Measurements from ENCODE around the gene TFEB.

The TFEB gene

GRCh38 chr6:41735427-41736185 is at the start of gene TFEB (continued):
- TF ChIP-seq ZNF76 (tag by site-specific recombination; IDR thresholded peaks at IDR 0.05; ENCODE audit: borderline replicate concordance, low read depth) (peak; percentile 98), MYNN (tag by site-specific recombination; IDR thresholded peaks at IDR 0.05; ENCODE audit: borderline replicate concordance) (peak; percentile 52; the same call in 1 of the 2 replicates), ZBTB17 (tag by site-specific recombination; IDR thresholded peaks at IDR 0.05) (peak; percentile 67), ZIC2 (tag by site-specific recombination; IDR thresholded peaks at IDR 0.05) (no peak), ZNF791 (tag by site-specific recombination; IDR thresholded peaks at IDR 0.05) (no peak), CTCF (tag by site-specific recombination; IDR thresholded peaks at IDR 0.05) (peak; percentile 88), ZNF239 (tag by site-specific recombination; IDR thresholded peaks at IDR 0.05) (no peak), ZNF223 (tag by site-specific recombination; IDR thresholded peaks at IDR 0.05) (no peak), KLF17 (tag by site-specific recombination; IDR thresholded peaks at IDR 0.05) (0 out of 2 replicates have a peak, but pooled peaks have one; percentile 22), ZNF529 (tag by site-specific recombination; IDR thresholded peaks at IDR 0.05; ENCODE audit: insufficient replicate concordance) (no peak), ZNF132 (tag by site-specific recombination; IDR thresholded peaks at IDR 0.05; ENCODE audit: borderline replicate concordance) (no peak), ZNF114 (tag by site-specific recombination; IDR thresholded peaks at IDR 0.05) (no peak), ZNF560 (tag by site-specific recombination; IDR thresholded peaks at IDR 0.05; ENCODE audit: borderline replicate concordance) (no peak), SCRT1 (tag by site-specific recombination; IDR thresholded peaks at IDR 0.05; ENCODE audit: borderline replicate concordance) (no peak), ZNF658 (tag by site-specific recombination; IDR thresholded peaks at IDR 0.05) (no peak), IKZF3 (tag by site-specific recombination; IDR thresholded peaks at IDR 0.05) (no peak), ZNF639 (tag by site-specific recombination; IDR thresholded peaks at IDR 0.05) (0 out of 2 replicates have a peak, but pooled peaks have one; percentile 30), ZFP69B (tag by site-specific recombination; IDR thresholded peaks at IDR 0.05) (no peak), ZNF221 (tag by site-specific recombination; IDR thresholded peaks at IDR 0.05; ENCODE audit: borderline replicate concordance) (no peak), ZNF394 (tag by site-specific recombination; IDR thresholded peaks at IDR 0.05; ENCODE audit: borderline replicate concordance) (peak; percentile 38; the same call in 1 of the 2 replicates), WT1 (tag by site-specific recombination; IDR thresholded peaks at IDR 0.05) (no peak), HOXC10 (CRISPR knock-in tag; IDR thresholded peaks at IDR 0.05) (0 out of 2 replicates have a peak, but pooled peaks have one; percentile 69), HOXA7 (CRISPR knock-in tag; IDR thresholded peaks at IDR 0.05; ENCODE audit: borderline replicate concordance) (no peak), ZNF530 (tag by site-specific recombination; IDR thresholded peaks at IDR 0.05; ENCODE audit: low read depth) (no peak), ZNF274 (IDR thresholded peaks at IDR 0.05; ENCODE audit: low read length) (no peak), ZNF274 (tag by site-specific recombination; IDR thresholded peaks at IDR 0.05; ENCODE audit: borderline replicate concordance) (no peak), YY1 (tag by site-specific recombination; IDR thresholded peaks at IDR 0.05) (peak; percentile 13; the same call in 1 of the 2 replicates), ZNF571 (tag by site-specific recombination; IDR thresholded peaks at IDR 0.05) (no peak), ZNF214 (tag by site-specific recombination; IDR thresholded peaks at IDR 0.05; ENCODE audit: borderline replicate concordance) (no peak), ZNF623 (tag by site-specific recombination; IDR thresholded peaks at IDR 0.05) (no peak), KLF10 (tag by site-specific recombination; IDR thresholded peaks at IDR 0.05) (no peak), ZSCAN30 (tag by site-specific recombination; IDR thresholded peaks at IDR 0.05) (peak; percentile 77; the same call in 1 of the 2 replicates), ZNF248 (tag by site-specific recombination; IDR thresholded peaks at IDR 0.05) (no peak), ZFP37 (tag by site-specific recombination; IDR thresholded peaks at IDR 0.05) (no peak), ZNF157 (tag by site-specific recombination; IDR thresholded peaks at IDR 0.05) (no peak), ZNF664 (tag by site-specific recombination; IDR thresholded peaks at IDR 0.05) (no peak), TCF7L2 (IDR thresholded peaks at IDR 0.05; ENCODE audit: borderline replicate concordance, low read depth, low read length) (no peak), KLF9 (tag by site-specific recombination; IDR thresholded peaks at IDR 0.05; ENCODE audit: low read depth) (peak; percentile 79), ZNF654 (tag by site-specific recombination; IDR thresholded peaks at IDR 0.05; ENCODE audit: low read depth) (peak; percentile 27; the same call in 1 of the 2 replicates)
